ENCODE measurements around the gene SPOCD1.

Gene SPOCD1

GRCh38 chr1:31815307-31815645, 546 bp downstream of the SPOCD1 start:
- H3K4me3 ChIP-seq (ENCODE audit: low read length), result no peak overlapping the region
- TF ChIP-seq ZNF274 (IDR thresholded peaks at IDR 0.05; ENCODE audit: low read depth, low read length), result no peak

- no peak overlapping the region for H3K4me3 ChIP-seq (ENCODE audit: low read length)
- no peak for TF ChIP-seq ZNF274 (IDR thresholded peaks at IDR 0.05; ENCODE audit: low read depth, low read length)
Observed at GRCh38 chr1:31814631-31815306, 1.1 kb downstream of the SPOCD1 start.

GRCh38 chr1:31814041-31814511, 1.7 kb downstream of the SPOCD1 start:
- no peak overlapping the region for H3K4me3 ChIP-seq (ENCODE audit: low read length)
- no peak for TF ChIP-seq ZNF274 (IDR thresholded peaks at IDR 0.05; ENCODE audit: low read depth, low read length)

GRCh38 chr1:31812158-31812829, 3.5 kb downstream of the SPOCD1 start:
- TF ChIP-seq ZNF274 (IDR thresholded peaks at IDR 0.05; ENCODE audit: low read depth, low read length), result no peak
- H3K4me3 ChIP-seq (ENCODE audit: low read length), result no peak overlapping the region

- H3K4me3 ChIP-seq (ENCODE audit: low read length), result no peak overlapping the region
- TF ChIP-seq ZNF274 (IDR thresholded peaks at IDR 0.05; ENCODE audit: low read depth, low read length), result no peak
Observed at GRCh38 chr1:31811605-31812004, 4.2 kb downstream of the SPOCD1 start.

GRCh38 chr1:31809698-31810097, 6.1 kb downstream of the SPOCD1 start:
- TF ChIP-seq ZNF274 (IDR thresholded peaks at IDR 0.05; ENCODE audit: low read depth, low read length), result no peak
- H3K4me3 ChIP-seq (ENCODE audit: low read length), result no peak overlapping the region

- TF ChIP-seq ZNF274 (IDR thresholded peaks at IDR 0.05; ENCODE audit: low read depth, low read length), result no peak
Observed at GRCh38 chr1:31807273-31808048, 8.4 kb downstream of the SPOCD1 start.

GRCh38 chr1:31805318-31805717, 10.5 kb downstream of the SPOCD1 start:
- no peak for TF ChIP-seq ZNF274 (IDR thresholded peaks at IDR 0.05; ENCODE audit: low read depth, low read length)
- no peak overlapping the region for H3K4me3 ChIP-seq (ENCODE audit: low read length)

More at GRCh38 chr1:31807273-31808048, 8.4 kb downstream of the SPOCD1 start:
- no peak overlapping the region for H3K4me3 ChIP-seq (ENCODE audit: low read length)

- no peak for TF ChIP-seq ZNF274 (IDR thresholded peaks at IDR 0.05; ENCODE audit: low read depth, low read length)
- no peak overlapping the region for H3K4me3 ChIP-seq (ENCODE audit: low read length)
Observed at GRCh38 chr1:31804098-31804497, 11.7 kb downstream of the SPOCD1 start.

GRCh38 chr1:31803610-31804009, 12.2 kb downstream of the SPOCD1 start:
- no peak overlapping the region for H3K4me3 ChIP-seq (ENCODE audit: low read length)
- no peak for TF ChIP-seq ZNF274 (IDR thresholded peaks at IDR 0.05; ENCODE audit: low read depth, low read length)

GRCh38 chr1:31802190-31803150, 13.4 kb downstream of the SPOCD1 start:
- no peak overlapping the region for H3K4me3 ChIP-seq (ENCODE audit: low read length)
- TF ChIP-seq ZNF274 (IDR thresholded peaks at IDR 0.05; ENCODE audit: low read depth, low read length), result no peak

- TF ChIP-seq ZNF274 (IDR thresholded peaks at IDR 0.05; ENCODE audit: low read depth, low read length), result no peak
Observed at GRCh38 chr1:31801458-31801857, 14.4 kb downstream of the SPOCD1 start.

GRCh38 chr1:31800674-31800967, 15.2 kb downstream of the SPOCD1 start:
- no peak for TF ChIP-seq ZNF274 (IDR thresholded peaks at IDR 0.05; ENCODE audit: low read depth, low read length)

More at GRCh38 chr1:31801458-31801857, 14.4 kb downstream of the SPOCD1 start:
- H3K4me3 ChIP-seq (ENCODE audit: low read length), result no peak overlapping the region

More at GRCh38 chr1:31800674-31800967, 15.2 kb downstream of the SPOCD1 start:
- H3K4me3 ChIP-seq (ENCODE audit: low read length), result no peak overlapping the region

Data from GM08714 (cell line).